NB4 (cell line): Measurements from ENCODE around the gene TRMT1.

Experiments
- DNase-seq: peaks from one replicate; pipeline ENCODE4 v3.0.0; 2010; ENCODE audit warnings: low read depth
- H3K4me3 ChIP-seq: one replicate; pipeline ENCODE4 v1.5.1; 2011; ENCODE audit warnings: mild to moderate bottlenecking, low read depth, low read length, moderate library complexity
- MYC ChIP-seq: IDR thresholded peaks from 2 replicates; pipeline ENCODE4 v1.6.1; 2011; ENCODE audit warnings: low read depth, low read length
- POLR2A ChIP-seq: IDR thresholded peaks from 2 replicates; pipeline ENCODE4 v1.6.1; 2011; ENCODE audit warnings: mild to moderate bottlenecking; ENCODE audit not compliant: insufficient read length; ENCODE audit errors: extremely low read depth
- TF ChIP-seq, protein P1 (sequence below): IDR thresholded peaks from one replicate; pipeline ENCODE4 v1.5.1; 2012; ENCODE audit warnings: low read depth, low read length
- TF ChIP-seq, protein P2 (sequence below): IDR thresholded peaks from 2 replicates; pipeline ENCODE4 v1.6.1; 2011; ENCODE audit warnings: low read depth, low read length

The TRMT1 gene

DNA sequence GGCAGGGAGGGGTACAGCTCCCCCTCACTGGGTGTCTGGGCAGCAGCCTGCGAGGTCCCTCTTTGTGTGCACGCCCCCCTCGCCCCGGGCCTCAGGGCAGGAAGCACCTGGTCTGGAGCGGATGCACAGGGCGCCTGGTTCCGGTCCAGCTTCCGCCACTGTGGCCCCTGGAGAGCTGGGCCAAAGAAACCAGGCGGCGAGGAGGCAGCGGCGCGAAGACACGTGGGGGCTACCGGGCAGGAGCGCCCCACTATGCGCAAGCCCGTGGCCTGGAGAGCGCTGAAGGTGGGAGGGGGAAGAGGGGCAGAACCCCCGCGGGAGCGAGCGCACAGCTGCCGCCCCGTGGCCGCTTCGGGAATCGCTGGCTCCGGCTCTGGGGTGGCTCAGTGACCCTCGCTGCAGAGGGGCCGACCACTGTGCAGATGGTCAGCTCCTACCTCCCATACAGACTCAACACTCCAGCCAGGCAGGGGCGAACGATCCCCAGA, 12.1 kb downstream of the TRMT1 start:
- TF ChIP-seq POLR2A = no peak
- TF ChIP-seq, protein P1, sequence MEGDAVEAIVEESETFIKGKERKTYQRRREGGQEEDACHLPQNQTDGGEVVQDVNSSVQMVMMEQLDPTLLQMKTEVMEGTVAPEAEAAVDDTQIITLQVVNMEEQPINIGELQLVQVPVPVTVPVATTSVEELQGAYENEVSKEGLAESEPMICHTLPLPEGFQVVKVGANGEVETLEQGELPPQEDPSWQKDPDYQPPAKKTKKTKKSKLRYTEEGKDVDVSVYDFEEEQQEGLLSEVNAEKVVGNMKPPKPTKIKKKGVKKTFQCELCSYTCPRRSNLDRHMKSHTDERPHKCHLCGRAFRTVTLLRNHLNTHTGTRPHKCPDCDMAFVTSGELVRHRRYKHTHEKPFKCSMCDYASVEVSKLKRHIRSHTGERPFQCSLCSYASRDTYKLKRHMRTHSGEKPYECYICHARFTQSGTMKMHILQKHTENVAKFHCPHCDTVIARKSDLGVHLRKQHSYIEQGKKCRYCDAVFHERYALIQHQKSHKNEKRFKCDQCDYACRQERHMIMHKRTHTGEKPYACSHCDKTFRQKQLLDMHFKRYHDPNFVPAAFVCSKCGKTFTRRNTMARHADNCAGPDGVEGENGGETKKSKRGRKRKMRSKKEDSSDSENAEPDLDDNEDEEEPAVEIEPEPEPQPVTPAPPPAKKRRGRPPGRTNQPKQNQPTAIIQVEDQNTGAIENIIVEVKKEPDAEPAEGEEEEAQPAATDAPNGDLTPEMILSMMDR = peak; percentile 57
- peak; percentile 88 for TF ChIP-seq MYC
- TF ChIP-seq, protein P2, sequence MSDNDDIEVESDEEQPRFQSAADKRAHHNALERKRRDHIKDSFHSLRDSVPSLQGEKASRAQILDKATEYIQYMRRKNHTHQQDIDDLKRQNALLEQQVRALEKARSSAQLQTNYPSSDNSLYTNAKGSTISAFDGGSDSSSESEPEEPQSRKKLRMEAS = peak; percentile 90
- DNase-seq = peak; percentile 82
- H3K4me3 ChIP-seq = no peak overlapping the region

DNA sequence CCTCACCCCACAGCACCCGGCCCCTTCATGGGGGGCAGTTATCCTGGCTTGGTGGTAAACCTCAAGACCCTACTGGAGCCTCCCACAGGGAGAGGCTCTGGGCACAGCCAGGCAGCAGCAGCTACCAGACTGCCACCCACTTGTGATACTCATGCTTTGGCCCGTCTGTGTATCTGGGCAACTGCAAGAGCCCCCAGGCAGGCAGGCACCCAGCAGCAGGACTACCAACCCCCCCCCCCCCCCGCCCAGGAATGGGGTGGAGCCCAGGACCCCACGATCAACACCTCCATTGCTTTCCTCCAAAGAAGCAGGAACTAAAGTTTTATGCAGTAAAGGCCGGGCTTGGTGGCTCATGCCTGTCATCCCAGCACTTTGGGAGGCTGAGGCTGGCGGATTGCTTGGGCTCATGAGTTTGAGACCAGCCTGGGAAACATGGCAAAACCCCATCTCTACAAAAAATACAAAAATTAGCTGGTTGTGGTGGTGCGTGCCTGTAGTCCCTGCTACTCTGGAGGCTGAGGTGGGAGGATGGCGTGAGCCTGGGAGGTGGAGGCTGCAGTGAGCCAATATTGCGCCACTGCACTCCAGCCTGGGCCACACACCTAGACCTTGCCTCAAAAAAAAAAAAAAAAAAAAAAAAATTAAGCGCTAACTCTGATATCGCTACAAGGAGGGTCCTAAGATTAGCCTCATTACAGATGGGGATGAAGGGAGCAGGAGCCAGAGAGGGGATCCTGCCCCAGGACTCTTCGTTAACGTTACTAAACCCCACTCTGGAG, 12.8 kb downstream of the TRMT1 start:
- TF ChIP-seq, protein P1 = no peak
- no peak for TF ChIP-seq MYC
- TF ChIP-seq POLR2A = no peak
- TF ChIP-seq, protein P2 = no peak
- peak; percentile 80 for DNase-seq
- peak overlapping the region; percentile 98 for H3K4me3 ChIP-seq

DNA sequence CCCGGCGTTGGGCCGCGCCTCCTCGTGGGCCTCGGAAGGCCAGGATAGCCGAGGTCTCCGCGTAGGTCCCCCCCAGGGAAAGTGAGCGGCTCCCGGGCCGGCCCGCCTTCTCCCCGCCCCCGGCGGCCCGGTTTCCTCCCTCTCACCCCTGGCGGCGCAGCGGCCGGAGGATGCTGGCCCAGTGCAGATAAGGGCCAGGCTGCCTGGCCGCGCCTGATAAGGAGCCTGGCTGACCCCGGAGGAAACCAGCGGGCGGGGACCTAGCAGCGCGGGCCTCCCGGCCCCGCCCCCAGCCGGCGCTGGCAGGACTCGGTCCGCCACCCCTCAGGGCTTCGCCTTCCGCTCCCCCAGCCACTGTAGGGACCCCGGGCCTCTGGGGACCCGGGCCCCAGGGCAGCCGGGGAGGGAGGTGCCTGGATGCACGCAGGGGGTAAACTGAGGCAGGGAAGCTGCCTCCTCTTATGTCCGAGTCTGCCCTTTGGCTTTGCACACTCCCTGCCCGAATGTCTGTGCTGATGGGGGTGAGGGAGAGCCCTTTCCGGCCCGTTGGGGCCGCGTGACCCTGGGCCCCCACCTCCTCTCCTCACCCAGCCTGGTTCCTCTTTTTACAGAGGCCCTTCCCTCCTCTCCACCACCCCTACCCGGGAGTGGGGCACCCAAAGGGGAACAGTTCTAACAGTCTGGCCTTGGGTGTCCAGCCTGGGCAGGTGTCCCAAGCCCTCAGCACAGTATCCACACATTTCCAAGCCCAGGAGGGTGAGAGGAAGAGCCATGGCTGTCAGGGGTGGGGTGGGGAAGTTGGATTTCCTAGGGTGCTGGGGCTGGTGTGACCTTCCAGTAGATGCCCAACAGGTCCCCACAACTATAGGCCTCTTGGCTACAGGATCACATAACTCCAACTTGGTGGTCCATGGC, 13.6 kb downstream of the TRMT1 start, which contains the start of gene LYL1:
Gene LYL1, minus strand, starts transcription at position 193 of the 915 bp plus-strand sequence. CDS start 1,687 bp downstream, outside the sequence.
- H3K4me3 ChIP-seq = peak within 1 kb of the TSS; percentile 98
- TF ChIP-seq POLR2A = peak; percentile 51
- peak; percentile 64; the same call in 1 of the 2 replicates for TF ChIP-seq MYC
- TF ChIP-seq, protein P1 = no peak
- TF ChIP-seq, protein P2 = peak; percentile 48
- DNase-seq = peak; percentile 96

DNA sequence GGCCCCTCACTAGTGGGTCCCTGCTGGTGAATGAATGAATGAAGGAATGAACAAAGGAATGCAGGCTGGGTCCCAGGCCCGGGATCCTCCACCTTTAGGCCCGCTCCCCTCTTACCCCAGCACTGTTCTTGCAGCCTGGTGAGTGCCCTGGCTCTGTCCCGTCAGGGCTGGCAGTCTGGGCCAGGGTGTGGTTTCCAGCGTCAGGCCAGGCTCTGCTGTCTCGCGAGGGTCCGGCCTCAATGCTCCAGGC, 14.2 kb downstream of the TRMT1 start:
- peak overlapping the region; percentile 98 for H3K4me3 ChIP-seq
- DNase-seq = no peak
- TF ChIP-seq, protein P2 = no peak
- TF ChIP-seq MYC (no peak), POLR2A (no peak)
- TF ChIP-seq, protein P1 = no peak

DNA sequence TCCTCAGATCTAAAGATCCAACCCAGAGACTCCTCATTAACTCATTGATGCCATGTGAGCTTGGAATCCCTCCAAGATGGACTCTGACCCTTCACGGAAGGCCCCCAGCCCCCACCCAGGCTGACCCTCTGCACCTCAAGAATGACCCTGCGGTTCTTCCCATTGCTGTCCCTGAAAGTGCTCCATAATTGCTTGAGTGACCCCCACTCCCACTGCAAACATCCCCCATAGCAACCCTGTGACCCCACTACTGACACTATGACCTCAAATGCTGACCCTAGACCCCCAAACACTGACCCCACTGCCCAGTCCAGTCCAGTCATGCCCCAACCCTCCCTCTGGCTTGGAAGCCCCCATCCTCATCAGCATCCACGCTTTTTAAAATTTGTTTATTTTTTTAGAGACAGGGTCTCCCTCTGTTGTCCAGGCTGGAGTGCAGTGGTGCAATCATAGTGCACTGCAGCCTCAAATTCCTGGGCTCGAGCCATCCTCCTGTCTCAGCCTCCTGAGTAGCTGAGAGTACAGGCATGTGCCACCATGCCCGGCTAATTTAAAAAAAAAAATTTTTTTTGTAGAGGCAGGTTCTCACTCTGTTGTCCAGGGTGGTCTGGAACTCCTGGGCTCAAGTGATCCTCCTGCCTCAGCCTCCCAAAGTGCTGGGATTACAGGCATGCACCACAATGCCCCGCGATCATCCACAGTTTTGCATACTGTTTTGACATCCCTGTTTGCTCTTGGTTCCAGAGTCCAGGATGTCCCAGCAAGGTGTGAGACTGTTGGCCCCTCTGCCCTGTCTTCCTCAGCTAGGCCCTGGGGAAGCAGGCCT, 14.7 kb downstream of the TRMT1 start:
- DNase-seq = no peak
- peak overlapping the region; percentile 98 for H3K4me3 ChIP-seq
- TF ChIP-seq MYC = no peak
- TF ChIP-seq, protein P1 = no peak
- TF ChIP-seq, protein P2 = no peak
- TF ChIP-seq POLR2A = no peak
